Upper lobe of left lung (tissue), 4 donors: ENCODE measurements around the gene NUMBL.

Experiments used
- POLR2AphosphoS5 ChIP-seq, 2 donors: sonication (generic); formaldehyde crosslinking; IDR thresholded peaks; one replicate each; pipeline ENCODE4 v1.5.1; 2017; ENCODE audit warnings: antibody characterized with exemption in 2 of 2
- TF ChIP-seq, protein P1 (sequence below), 6 experiments: fragments of 450-650 bp in 4 of 6; fragments of 200-600 bp in 2 of 6; sonication (generic) in 2 of 6; IDR thresholded peaks; one replicate each; pipeline ENCODE4 v1.5.1; 2016 to 2019; ENCODE audit warnings: antibody characterized with exemption in 6 of 6

DNA sequence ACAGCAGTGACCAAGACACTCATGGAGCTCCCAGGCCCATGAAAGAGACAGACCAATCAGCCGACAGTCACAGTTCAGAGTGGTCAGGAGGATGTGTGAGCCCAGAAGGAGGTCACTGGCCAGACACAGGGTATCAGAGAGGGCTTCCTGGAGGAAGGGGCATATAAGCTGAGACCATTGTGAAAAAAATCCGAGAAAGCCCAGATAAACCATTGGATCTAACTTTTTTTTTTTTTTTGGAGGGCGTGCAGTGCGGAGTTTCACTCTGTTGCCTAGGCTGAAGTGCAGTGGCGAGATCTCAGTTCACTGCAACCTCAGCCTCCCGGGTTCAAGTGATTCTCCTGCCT lies 30.7 kb upstream of the NUMBL start:
- TF ChIP-seq, protein P1, sequence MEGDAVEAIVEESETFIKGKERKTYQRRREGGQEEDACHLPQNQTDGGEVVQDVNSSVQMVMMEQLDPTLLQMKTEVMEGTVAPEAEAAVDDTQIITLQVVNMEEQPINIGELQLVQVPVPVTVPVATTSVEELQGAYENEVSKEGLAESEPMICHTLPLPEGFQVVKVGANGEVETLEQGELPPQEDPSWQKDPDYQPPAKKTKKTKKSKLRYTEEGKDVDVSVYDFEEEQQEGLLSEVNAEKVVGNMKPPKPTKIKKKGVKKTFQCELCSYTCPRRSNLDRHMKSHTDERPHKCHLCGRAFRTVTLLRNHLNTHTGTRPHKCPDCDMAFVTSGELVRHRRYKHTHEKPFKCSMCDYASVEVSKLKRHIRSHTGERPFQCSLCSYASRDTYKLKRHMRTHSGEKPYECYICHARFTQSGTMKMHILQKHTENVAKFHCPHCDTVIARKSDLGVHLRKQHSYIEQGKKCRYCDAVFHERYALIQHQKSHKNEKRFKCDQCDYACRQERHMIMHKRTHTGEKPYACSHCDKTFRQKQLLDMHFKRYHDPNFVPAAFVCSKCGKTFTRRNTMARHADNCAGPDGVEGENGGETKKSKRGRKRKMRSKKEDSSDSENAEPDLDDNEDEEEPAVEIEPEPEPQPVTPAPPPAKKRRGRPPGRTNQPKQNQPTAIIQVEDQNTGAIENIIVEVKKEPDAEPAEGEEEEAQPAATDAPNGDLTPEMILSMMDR (IDR thresholded peaks at IDR 0.05) = no peak
- TF ChIP-seq POLR2AphosphoS5 (IDR thresholded peaks at IDR 0.05) = no peak
